ENCODE results near the gene EVI5. TPM values are rescaled to one million over a fixed set of nuclear protein-coding genes. Genes with fewer than 3 reads are reported as not detected.

EVI5 gene
- total RNA-seq, 2 experiments from 2014 or later: 13.6 to 13.8 TPM

Other genes with a start within 250 kb of the EVI5 start
- 1,000 to 10,000 TPM; 1,677 to 1,713 TPM for gene RPL5, start 46.9 kb upstream of the EVI5 start, total RNA-seq
- 1 to 10 TPM; 8.4 to 9.4 TPM for gene DIPK1A, start 176.4 kb upstream of the EVI5 start, total RNA-seq